GM15510 (cell line): ENCODE data around the gene MYBPC3.

Experiments
- POLR2A ChIP-seq: IDR thresholded peaks from 3 replicates; pipeline ENCODE4 v1.6.1; 2011; ENCODE audit warnings: borderline replicate concordance; ENCODE audit not compliant: insufficient read length; ENCODE audit errors: extremely low read depth

MYBPC3 gene

DNA sequence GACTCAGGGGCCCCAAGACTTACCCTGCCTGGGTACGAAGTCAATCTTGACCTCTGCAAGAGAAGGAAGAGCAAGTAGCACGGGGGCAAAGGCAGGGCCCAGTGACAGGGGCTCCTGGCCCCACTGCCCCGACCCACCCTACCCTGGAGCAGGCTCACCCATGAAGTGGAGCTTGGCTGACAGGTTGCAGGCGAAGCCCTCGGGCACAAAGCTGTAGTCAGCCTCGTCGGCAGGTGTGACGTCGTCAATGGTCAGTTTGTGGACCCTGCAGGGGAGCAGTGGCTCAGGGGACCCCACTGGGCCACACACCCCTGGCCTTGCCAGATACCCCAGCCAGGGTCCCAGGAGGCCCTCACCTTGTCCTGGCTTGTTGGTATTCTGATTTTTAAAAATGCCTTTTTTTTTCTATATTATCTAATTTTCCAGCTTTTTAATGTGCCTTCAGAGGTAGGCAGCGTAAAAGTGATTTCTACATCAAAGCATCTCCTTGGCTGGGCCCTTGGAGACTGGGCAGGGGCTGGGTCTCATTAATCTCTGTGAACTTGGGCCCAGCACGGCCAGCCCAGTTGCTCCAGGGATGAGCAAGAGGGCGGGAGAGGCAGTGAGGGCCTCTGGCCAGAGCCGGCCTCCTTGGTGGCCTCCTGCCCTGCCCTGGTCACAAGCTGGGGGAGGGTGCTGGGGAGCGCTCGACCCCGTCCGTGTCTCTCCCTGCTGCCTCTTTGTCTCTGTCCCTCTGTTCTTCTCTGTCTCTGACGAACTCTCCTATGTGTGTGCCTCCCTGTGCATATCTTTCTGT is 11.3 kb downstream of the MYBPC3 start:
- TF ChIP-seq POLR2A: no peak

GRCh38 chr11:47340010-47340409 is 12.5 kb downstream of the MYBPC3 start:
- TF ChIP-seq POLR2A: no peak

- no peak for TF ChIP-seq POLR2A
Measured at GRCh38 chr11:47338396-47339241, 13.9 kb downstream of the MYBPC3 start.

DNA sequence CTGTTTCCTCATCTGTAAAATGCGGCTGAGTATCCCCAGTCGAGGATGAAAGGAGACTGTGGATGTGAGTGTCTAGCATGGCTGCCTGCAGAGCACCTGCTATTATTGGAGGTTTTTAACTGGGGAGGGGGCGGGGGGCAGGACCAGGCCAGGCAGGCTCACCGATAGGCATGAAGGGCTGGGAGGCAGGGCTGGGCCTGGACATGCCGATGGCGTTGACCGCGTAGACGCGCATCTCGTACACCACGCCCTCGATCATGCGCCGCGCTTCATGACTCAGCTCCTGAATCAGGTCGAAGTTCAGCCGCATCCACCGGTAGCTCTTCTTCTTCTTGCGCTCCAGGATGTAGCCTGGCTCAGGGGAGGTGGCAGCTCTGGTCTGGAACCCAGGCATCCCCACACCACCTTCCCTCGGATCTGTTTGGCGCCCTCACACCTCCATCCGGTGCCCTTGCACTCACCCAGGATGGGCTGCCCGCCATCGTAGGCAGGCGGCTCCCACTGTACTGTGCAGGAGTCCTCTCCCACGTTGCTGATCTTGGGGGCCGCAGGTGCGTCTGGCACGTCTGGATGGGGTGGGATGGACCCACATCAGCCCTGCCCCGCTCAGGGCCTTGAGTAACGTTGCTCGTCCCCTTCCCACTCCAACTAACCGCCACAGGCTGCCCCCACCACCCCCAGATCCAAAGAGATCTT is 15.1 kb downstream of the MYBPC3 start:
- TF ChIP-seq POLR2A: no peak

- TF ChIP-seq POLR2A: no peak
Measured at GRCh38 chr11:47336595-47336994, 15.9 kb downstream of the MYBPC3 start.

GRCh38 chr11:47335733-47336132 is 16.8 kb downstream of the MYBPC3 start:
- no peak for TF ChIP-seq POLR2A

GRCh38 chr11:47333886-47334443 is 18.5 kb downstream of the MYBPC3 start:
- TF ChIP-seq POLR2A: no peak

- TF ChIP-seq POLR2A: no peak
Measured at GRCh38 chr11:47333526-47333845, 19.0 kb downstream of the MYBPC3 start.

- no peak for TF ChIP-seq POLR2A
Measured at GRCh38 chr11:47332791-47333525, 19.5 kb downstream of the MYBPC3 start.

GRCh38 chr11:47332303-47332711 is 20.2 kb downstream of the MYBPC3 start:
- TF ChIP-seq POLR2A: no peak

GRCh38 chr11:47331454-47332302 is 20.8 kb downstream of the MYBPC3 start:
- no peak for TF ChIP-seq POLR2A

- TF ChIP-seq POLR2A: no peak
Measured at GRCh38 chr11:47329987-47330931, 22.2 kb downstream of the MYBPC3 start.
